Thyroid gland (tissue), 4 donors: ENCODE data around the gene OSTM1.

ENCODE experiments used
- POLR2A ChIP-seq, 2 donors: fragments of 450-650 bp; IDR thresholded peaks; one replicate each; pipeline ENCODE4 v1.6.1; 2017; ENCODE audit warnings: antibody characterized with exemption in 2 of 2, mild to moderate bottlenecking in 2 of 2, moderate library complexity in 1 of 2
- TF ChIP-seq, protein P1 (sequence below), 6 experiments: fragments of 200-600 bp in 3 of 6; fragments of 450-650 bp in 3 of 6; sonication (generic) in 3 of 6; IDR thresholded peaks; one replicate each; pipeline ENCODE4 v1.5.1; 2016 to 2019; ENCODE audit warnings: antibody characterized with exemption in 6 of 6, mild to moderate bottlenecking in 2 of 6, inconsistent platforms in 1 of 6, moderate library complexity in 1 of 6

DNA sequence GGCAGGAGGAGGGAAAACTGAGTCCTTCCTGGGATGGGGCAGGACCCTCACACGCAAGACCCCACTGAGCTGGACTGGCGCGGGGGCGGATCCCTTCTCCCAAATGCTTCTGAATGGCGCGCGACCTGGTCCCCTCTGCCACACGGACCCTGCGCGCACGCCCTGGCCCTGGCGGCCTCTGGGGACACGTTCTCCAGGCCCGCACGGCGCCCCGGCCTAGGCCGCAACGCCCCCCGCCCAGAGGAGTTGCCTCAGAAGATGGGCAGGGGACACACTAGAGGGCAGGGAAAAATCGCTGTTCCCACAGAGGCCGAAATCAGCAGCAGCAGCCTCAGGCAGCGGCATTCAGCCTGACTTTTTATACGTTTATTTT lies 45.2 kb upstream of the OSTM1 start:
- no peak for TF ChIP-seq POLR2A (IDR thresholded peaks at IDR 0.05)
- TF ChIP-seq, protein P1, sequence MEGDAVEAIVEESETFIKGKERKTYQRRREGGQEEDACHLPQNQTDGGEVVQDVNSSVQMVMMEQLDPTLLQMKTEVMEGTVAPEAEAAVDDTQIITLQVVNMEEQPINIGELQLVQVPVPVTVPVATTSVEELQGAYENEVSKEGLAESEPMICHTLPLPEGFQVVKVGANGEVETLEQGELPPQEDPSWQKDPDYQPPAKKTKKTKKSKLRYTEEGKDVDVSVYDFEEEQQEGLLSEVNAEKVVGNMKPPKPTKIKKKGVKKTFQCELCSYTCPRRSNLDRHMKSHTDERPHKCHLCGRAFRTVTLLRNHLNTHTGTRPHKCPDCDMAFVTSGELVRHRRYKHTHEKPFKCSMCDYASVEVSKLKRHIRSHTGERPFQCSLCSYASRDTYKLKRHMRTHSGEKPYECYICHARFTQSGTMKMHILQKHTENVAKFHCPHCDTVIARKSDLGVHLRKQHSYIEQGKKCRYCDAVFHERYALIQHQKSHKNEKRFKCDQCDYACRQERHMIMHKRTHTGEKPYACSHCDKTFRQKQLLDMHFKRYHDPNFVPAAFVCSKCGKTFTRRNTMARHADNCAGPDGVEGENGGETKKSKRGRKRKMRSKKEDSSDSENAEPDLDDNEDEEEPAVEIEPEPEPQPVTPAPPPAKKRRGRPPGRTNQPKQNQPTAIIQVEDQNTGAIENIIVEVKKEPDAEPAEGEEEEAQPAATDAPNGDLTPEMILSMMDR (IDR thresholded peaks at IDR 0.05) = no peak
